HG02973 (cell line): Measurements from ENCODE around the gene DUSP23.
A peak's percentile ranks its signal among the peaks of the same experiment; 100 is the strongest.

ENCODE experiments used
- ATAC-seq: cut with Tn5 transposase; IDR thresholded peaks from one replicate; pipeline ENCODE4 v1.9.1; 2021; ENCODE audit warnings: moderate library complexity; ENCODE audit not compliant: unreplicated experiment

The DUSP23 gene

GRCh38 chr1:159827549-159827948, 46.8 kb downstream of the DUSP23 start:
- no peak for ATAC-seq

GRCh38 chr1:159828176-159828575, 47.4 kb downstream of the DUSP23 start:
- no peak for ATAC-seq

- no peak for ATAC-seq
These were observed 48.0 kb downstream of the DUSP23 start for GRCh38 chr1:159828581-159829272.

- peak; percentile 66 for ATAC-seq
These were observed 48.5 kb downstream of the DUSP23 start for GRCh38 chr1:159829273-159829634.

- no peak for ATAC-seq
These were observed 49.2 kb downstream of the DUSP23 start for GRCh38 chr1:159829822-159830465.

- no peak for ATAC-seq
These were observed 50.0 kb downstream of the DUSP23 start for GRCh38 chr1:159830722-159831121.

- no peak for ATAC-seq
These were observed 50.8 kb downstream of the DUSP23 start for GRCh38 chr1:159831412-159832141.
